Astrocyte of the spinal cord (primary cell): ENCODE data around the gene FAM171A1.

Experiments used
- DNase-seq: peaks from one replicate; pipeline ENCODE4 v3.0.0; 2011; ENCODE audit warnings: low read depth, low spot score
- H3K4me3 ChIP-seq: 2 replicates; pipeline ENCODE4 v1.5.1; 2011; ENCODE audit warnings: low read depth, mild to moderate bottlenecking, low read length, moderate library complexity
- in situ Hi-C: cut with HindIII; loops from 2 replicates; pipeline ENCODE4 v1.10.0; 2017; ENCODE audit warnings: low sequenced_read_pairs
- TF ChIP-seq, protein P1 (sequence below): IDR thresholded peaks from 2 replicates; pipeline ENCODE4 v1.5.1; 2012; ENCODE audit warnings: low read depth, mild to moderate bottlenecking, low read length, inconsistent platforms

FAM171A1 gene

GRCh38 chr10:15242261-15242840 lies 128.7 kb downstream of the FAM171A1 start:
- in situ Hi-C loops: no loop called here
- TF ChIP-seq, protein P1, sequence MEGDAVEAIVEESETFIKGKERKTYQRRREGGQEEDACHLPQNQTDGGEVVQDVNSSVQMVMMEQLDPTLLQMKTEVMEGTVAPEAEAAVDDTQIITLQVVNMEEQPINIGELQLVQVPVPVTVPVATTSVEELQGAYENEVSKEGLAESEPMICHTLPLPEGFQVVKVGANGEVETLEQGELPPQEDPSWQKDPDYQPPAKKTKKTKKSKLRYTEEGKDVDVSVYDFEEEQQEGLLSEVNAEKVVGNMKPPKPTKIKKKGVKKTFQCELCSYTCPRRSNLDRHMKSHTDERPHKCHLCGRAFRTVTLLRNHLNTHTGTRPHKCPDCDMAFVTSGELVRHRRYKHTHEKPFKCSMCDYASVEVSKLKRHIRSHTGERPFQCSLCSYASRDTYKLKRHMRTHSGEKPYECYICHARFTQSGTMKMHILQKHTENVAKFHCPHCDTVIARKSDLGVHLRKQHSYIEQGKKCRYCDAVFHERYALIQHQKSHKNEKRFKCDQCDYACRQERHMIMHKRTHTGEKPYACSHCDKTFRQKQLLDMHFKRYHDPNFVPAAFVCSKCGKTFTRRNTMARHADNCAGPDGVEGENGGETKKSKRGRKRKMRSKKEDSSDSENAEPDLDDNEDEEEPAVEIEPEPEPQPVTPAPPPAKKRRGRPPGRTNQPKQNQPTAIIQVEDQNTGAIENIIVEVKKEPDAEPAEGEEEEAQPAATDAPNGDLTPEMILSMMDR: no peak
- no peak for DNase-seq
- no peak overlapping the region for H3K4me3 ChIP-seq

- H3K4me3 ChIP-seq: no peak overlapping the region
- in situ Hi-C loops: no loop called here
- TF ChIP-seq, protein P1: no peak
- no peak for DNase-seq
Measured at GRCh38 chr10:15241306-15241705, 129.8 kb downstream of the FAM171A1 start.

DNA sequence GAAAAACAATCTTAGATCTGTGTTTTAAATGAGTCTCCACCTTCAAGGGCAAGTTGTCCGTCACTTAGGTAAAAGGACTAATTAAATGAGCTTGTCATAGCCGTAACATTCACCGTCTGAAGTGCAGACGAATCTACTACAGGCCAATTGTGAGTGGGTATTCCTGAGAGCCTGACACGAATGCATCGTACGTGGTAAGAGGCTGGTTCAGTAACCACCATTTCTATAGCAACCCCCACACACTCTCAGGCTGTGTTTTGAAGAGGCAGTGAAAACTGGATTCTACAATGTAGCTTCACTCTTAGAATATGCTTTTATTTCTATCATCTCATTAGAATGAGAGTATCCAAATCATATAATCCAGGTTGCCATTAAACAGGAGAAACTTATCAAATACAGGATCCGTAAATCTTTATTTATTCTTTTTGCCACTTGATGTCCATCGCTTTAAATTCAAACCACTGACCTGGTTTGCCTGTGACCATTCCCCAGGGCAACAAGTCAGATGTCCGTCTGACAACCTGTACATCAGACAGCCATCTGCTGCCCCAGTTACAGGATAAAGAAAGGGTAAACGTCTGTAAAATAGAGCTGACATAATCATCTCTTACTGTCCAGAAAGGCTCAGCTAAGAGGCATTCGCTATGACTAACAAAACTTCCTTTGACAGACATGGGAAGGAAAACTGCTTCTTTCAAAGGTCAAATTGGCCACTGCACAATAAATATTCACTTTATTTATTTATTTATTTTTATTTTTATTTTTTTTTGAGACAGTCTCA lies 132.3 kb downstream of the FAM171A1 start:
- in situ Hi-C loops: no loop called here
- no peak overlapping the region for H3K4me3 ChIP-seq
- TF ChIP-seq, protein P1: no peak
- DNase-seq: peak; percentile 48

DNA sequence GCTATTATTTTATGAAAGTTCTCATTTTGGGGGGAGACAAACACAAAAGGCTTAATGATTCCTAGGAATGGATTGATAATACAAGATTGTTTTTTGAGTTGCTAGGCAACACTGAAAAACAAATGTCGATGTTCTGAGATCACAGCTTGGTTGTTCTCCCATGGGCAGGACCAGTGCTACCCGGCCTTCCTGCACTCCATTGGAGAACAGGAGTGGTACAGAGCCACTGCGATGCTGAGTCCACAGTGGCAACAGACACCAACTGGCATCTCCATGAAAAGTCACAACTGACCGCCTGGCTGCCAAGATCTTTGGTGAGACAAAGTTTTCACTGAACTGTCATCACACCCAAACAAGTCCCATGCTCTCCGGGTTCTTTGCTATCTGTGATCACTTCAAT lies 133.7 kb downstream of the FAM171A1 start:
- TF ChIP-seq, protein P1: no peak
- peak; percentile 72 for DNase-seq
- in situ Hi-C loops: no loop called here
- no peak overlapping the region for H3K4me3 ChIP-seq

DNA sequence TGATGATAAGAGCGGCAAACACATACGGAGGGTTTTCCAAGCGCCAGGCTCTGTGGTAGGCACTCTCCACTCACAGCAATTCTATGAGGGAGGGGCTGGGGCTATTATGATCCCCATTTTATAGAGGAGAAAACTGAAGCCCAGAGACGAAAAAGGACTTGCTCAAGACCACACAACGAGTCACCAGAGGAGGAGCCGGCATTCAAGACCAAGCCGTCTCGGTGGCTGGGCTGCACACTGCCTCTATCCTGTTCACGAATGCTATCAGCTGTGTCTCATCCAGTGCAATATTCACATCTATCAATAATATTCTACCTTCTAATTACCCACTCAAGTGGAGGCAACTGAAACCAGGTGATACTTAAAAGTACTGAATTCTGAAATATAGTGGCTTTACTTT lies 134.7 kb downstream of the FAM171A1 start:
- in situ Hi-C loops: no loop called here
- H3K4me3 ChIP-seq: no peak overlapping the region
- peak; percentile 27 for DNase-seq
- TF ChIP-seq, protein P1: no peak

- in situ Hi-C loops: no loop called here
- H3K4me3 ChIP-seq: no peak overlapping the region
- TF ChIP-seq, protein P1: no peak
Measured at GRCh38 chr10:15232279-15232678, 138.8 kb downstream of the FAM171A1 start.

More at GRCh38 chr10:15232279-15232678, 138.8 kb downstream of the FAM171A1 start:
- no peak for DNase-seq
